Measurements from ENCODE around the gene POLR3E.

DNA sequence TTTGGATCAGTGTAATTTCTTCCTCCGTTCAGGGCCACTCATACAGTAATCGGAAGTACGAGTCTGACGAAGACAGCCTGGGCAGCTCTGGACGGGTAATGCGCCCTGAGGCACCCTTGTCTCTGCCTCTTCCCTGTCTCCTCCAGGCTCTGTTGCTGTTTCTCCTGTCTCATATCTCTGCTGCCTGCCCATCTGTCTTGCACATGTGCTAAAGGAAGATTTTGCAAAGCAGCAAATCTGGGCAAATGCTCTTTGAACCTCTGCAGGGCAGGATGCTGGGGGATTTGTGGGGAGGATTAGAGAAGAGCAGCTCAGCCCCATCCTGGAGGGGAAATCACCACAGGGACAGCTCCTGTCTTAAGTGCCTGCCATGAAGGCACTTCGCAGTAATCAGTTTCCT, 32.4 kb upstream of the POLR3E start:
- TF ChIP-seq, protein P1, sequence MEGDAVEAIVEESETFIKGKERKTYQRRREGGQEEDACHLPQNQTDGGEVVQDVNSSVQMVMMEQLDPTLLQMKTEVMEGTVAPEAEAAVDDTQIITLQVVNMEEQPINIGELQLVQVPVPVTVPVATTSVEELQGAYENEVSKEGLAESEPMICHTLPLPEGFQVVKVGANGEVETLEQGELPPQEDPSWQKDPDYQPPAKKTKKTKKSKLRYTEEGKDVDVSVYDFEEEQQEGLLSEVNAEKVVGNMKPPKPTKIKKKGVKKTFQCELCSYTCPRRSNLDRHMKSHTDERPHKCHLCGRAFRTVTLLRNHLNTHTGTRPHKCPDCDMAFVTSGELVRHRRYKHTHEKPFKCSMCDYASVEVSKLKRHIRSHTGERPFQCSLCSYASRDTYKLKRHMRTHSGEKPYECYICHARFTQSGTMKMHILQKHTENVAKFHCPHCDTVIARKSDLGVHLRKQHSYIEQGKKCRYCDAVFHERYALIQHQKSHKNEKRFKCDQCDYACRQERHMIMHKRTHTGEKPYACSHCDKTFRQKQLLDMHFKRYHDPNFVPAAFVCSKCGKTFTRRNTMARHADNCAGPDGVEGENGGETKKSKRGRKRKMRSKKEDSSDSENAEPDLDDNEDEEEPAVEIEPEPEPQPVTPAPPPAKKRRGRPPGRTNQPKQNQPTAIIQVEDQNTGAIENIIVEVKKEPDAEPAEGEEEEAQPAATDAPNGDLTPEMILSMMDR (optimal IDR thresholded peaks at IDR 0.05 in 1 of 3, IDR thresholded peaks at IDR 0.05 in 1 of 3, conservative IDR thresholded peaks at IDR 0.05 in 1 of 3; ENCODE audit: extremely low read depth in 1 of 3, insufficient read depth in 2 of 3, low read length in 3 of 3), result no peak
- no peak for TF ChIP-seq EZH2 (IDR thresholded peaks at IDR 0.05; ENCODE audit: low read length)
